Neural cell (in vitro differentiated cells): ENCODE results near the gene CD101. TPM values are rescaled to one million over a fixed set of nuclear protein-coding genes. Genes with fewer than 3 reads are reported as not detected.

Source experiments
- H2AFZ ChIP-seq: fragments of 200-600, 300-800 bp; sonication (generic), shearing (Covaris generic); 2 replicates; pipeline ENCODE4 v1.6.0; 2014; ENCODE audit warnings: low read depth, mild to moderate bottlenecking, antibody characterized with exemption, low read length, moderate library complexity
- H3F3A ChIP-seq: fragments of 200-600 bp; shearing (Covaris generic); 2 replicates; pipeline ENCODE4 v1.6.1; 2016; ENCODE audit warnings: mild to moderate bottlenecking, moderate library complexity, mixed read lengths, antibody characterized with exemption, low read length; ENCODE audit not compliant: insufficient read depth, poor library complexity, severe bottlenecking
- H3K27ac ChIP-seq: fragments of 200-600, 300-800 bp; sonication (generic), shearing (Covaris generic); 2 replicates; pipeline ENCODE4 v1.5.1; 2014; ENCODE audit warnings: mild to moderate bottlenecking, low read length, moderate library complexity
- H3K27me3 ChIP-seq: fragments of 300-800, 200-600 bp; sonication (generic), shearing (Covaris generic); 2 replicates; pipeline ENCODE4 v1.6.0; 2014; ENCODE audit warnings: mild to moderate bottlenecking, low read depth, low read length, moderate library complexity; ENCODE audit not compliant: insufficient read depth
- H3K36me3 ChIP-seq: fragments of 300-800, 200-600 bp; sonication (generic), shearing (Covaris generic); 2 replicates; pipeline ENCODE4 v1.5.1; 2014; ENCODE audit warnings: mild to moderate bottlenecking, antibody characterized with exemption, low read length, moderate library complexity; ENCODE audit not compliant: insufficient read depth
- H3K4me2 ChIP-seq: fragments of 300-800, 200-600 bp; sonication (generic), shearing (Covaris generic); 2 replicates; pipeline ENCODE4 v1.6.0; 2014; ENCODE audit warnings: mild to moderate bottlenecking, low read length
- H3K4me3 ChIP-seq: fragments of 300-800, 200-600 bp; sonication (generic), shearing (Covaris generic); 2 replicates; pipeline ENCODE4 v1.5.1; 2014; ENCODE audit warnings: mild to moderate bottlenecking, low read length, moderate library complexity
- H3K79me2 ChIP-seq: fragments of 200-600 bp; shearing (Covaris generic); replicated peaks from 2 replicates; pipeline ENCODE4 v1.6.0; 2014; ENCODE audit warnings: mild to moderate bottlenecking, low read length, moderate library complexity; ENCODE audit not compliant: insufficient read depth
- H3K9ac ChIP-seq: fragments of 300-800, 200-600 bp; sonication (generic), shearing (Covaris generic); 2 replicates; pipeline ENCODE4 v1.6.1; 2016; ENCODE audit warnings: mild to moderate bottlenecking, low read length, mixed read lengths
- H3K9me2 ChIP-seq: fragments of 200-600 bp; shearing (Covaris generic); 2 replicates; pipeline ENCODE4 v1.6.1; 2016; ENCODE audit warnings: mild to moderate bottlenecking, low read length, mixed read lengths; ENCODE audit not compliant: insufficient read depth
- H3K9me3 ChIP-seq: fragments of 200-600, 300-800 bp; sonication (generic), shearing (Covaris generic); 2 replicates; pipeline ENCODE4 v1.6.1; 2016; ENCODE audit warnings: mild to moderate bottlenecking, mixed run types, low read length, moderate library complexity, mixed read lengths
- H4K20me1 ChIP-seq: fragments of 200-600 bp; shearing (Covaris generic); 2 replicates; pipeline ENCODE4 v1.6.1; 2016; ENCODE audit warnings: mild to moderate bottlenecking, mixed run types; ENCODE audit not compliant: insufficient read depth
- CTCF ChIP-seq: fragments of 450-650 bp; IDR thresholded peaks from 2 replicates; pipeline ENCODE4 v1.5.1; 2014; ENCODE audit warnings: antibody characterized with exemption, mild to moderate bottlenecking, moderate library complexity; ENCODE audit not compliant: poor library complexity, severe bottlenecking
- EP300 ChIP-seq: fragments of 450-650 bp; conservative IDR thresholded peaks from 2 replicates; pipeline ENCODE4 v1.6.1; 2014; ENCODE audit warnings: antibody characterized with exemption, mild to moderate bottlenecking, moderate library complexity; ENCODE audit not compliant: poor library complexity, severe bottlenecking
- EZH2 ChIP-seq: fragments of 200-600, 300-800 bp; shearing (Covaris generic), sonication (generic); IDR thresholded peaks from 2 replicates; pipeline ENCODE4 v1.6.1; 2014; ENCODE audit warnings: antibody characterized with exemption, low read length, borderline replicate concordance, mild to moderate bottlenecking; ENCODE audit not compliant: insufficient read depth, poor library complexity, severe bottlenecking
- MXI1 ChIP-seq: fragments of 450-650 bp; conservative IDR thresholded peaks from 2 replicates; pipeline ENCODE4 v1.6.1; 2014; ENCODE audit warnings: antibody characterized with exemption, mild to moderate bottlenecking; ENCODE audit not compliant: poor library complexity, severe bottlenecking
- POLR2AphosphoS5 ChIP-seq: IDR thresholded peaks from 2 replicates; pipeline ENCODE4 v1.6.1; 2012
- RAD21 ChIP-seq: fragments of 450-650 bp; conservative IDR thresholded peaks from 2 replicates; pipeline ENCODE4 v1.6.1; 2014; ENCODE audit warnings: antibody characterized with exemption, mild to moderate bottlenecking, moderate library complexity
- REST ChIP-seq: IDR thresholded peaks from 2 replicates; pipeline ENCODE4 v1.6.1; 2012; ENCODE audit warnings: borderline replicate concordance
- SMC3 ChIP-seq: fragments of 450-650 bp; conservative IDR thresholded peaks from 2 replicates; pipeline ENCODE4 v1.6.1; 2014; ENCODE audit warnings: antibody characterized with exemption, mild to moderate bottlenecking, moderate library complexity; ENCODE audit not compliant: poor library complexity
- TAF1 ChIP-seq: IDR thresholded peaks from 2 replicates; pipeline ENCODE4 v1.6.1; 2012; ENCODE audit warnings: low read depth
- polyA plus RNA-seq: library from polyadenylated mRNA; depleted of rRNA; stranded (reverse); fragments of >200 nt; gene quantifications from 2 replicates; pipeline ENCODE4 v1.2.3, GENCODE V29; 2014

Gene CD101
- polyA plus RNA-seq, 1 donor from 2014 or later: 1.4 TPM

- Histone ChIP-seq H3K9me3 (no peaks in the 10 kb centered on the region), H2AFZ (no peak overlapping the region), H3F3A (no peaks in the 10 kb centered on the region), H3K4me3 (no peak overlapping the region), H3K79me2 (no peaks in the 10 kb centered on the region), H3K4me2 (no peak overlapping the region), H3K9ac (no peak overlapping the region), H3K27ac (no peak overlapping the region), H3K27me3 (no peaks in the 10 kb centered on the region), H4K20me1 (no peaks in the 10 kb centered on the region), H3K9me2 (no peaks in the 10 kb centered on the region), H3K36me3 (peaks cover 7% of the 10 kb centered on the region)
- TF ChIP-seq TAF1 (no peak), SMC3 (no peak), RAD21 (no peak), CTCF (no peak), EP300 (no peak), MXI1 (no peak), POLR2AphosphoS5 (no peak)
Observed at GRCh38 chr1:116952738-116953275, 48.8 kb upstream of the CD101 start.

GRCh38 chr1:116954440-116954839 is 47.1 kb upstream of the CD101 start:
- no peaks in the 10 kb centered on the region for H3K27me3 ChIP-seq
- no peak overlapping the region for H3K4me2 ChIP-seq
- no peaks in the 10 kb centered on the region for H3F3A ChIP-seq
- no peaks in the 10 kb centered on the region for H3K79me2 ChIP-seq
- H3K27ac ChIP-seq: no peak overlapping the region
- H3K4me3 ChIP-seq: no peak overlapping the region
- H3K9me2 ChIP-seq: no peaks in the 10 kb centered on the region
- no peaks in the 10 kb centered on the region for H4K20me1 ChIP-seq
- TF ChIP-seq MXI1 (no peak), REST (no peak), TAF1 (no peak), CTCF (no peak), SMC3 (no peak), EZH2 (no peak)
- H2AFZ ChIP-seq: no peak overlapping the region
- H3K9me3 ChIP-seq: no peaks in the 10 kb centered on the region
- peaks cover 7% of the 10 kb centered on the region for H3K36me3 ChIP-seq
- no peak overlapping the region for H3K9ac ChIP-seq
